HepG2 (cell line): ENCODE results near the gene FAM174C. TPM values are rescaled to one million over a fixed set of nuclear protein-coding genes. Genes with fewer than 3 reads are reported as not detected.

Experiments
- AHDC1 ChIP-seq: sonication (generic); formaldehyde crosslinking; IDR thresholded peaks from 2 replicates; pipeline ENCODE4 v1.5.1; 2020; ENCODE audit warnings: mild to moderate bottlenecking, missing genetic modification reagents, borderline replicate concordance
- EEA1 ChIP-seq: sonication (generic); formaldehyde crosslinking; IDR thresholded peaks from 2 replicates; pipeline ENCODE4 v1.5.1; 2020; ENCODE audit warnings: mild to moderate bottlenecking, missing genetic modification reagents, borderline replicate concordance
- GLMP ChIP-seq: sonication (generic); formaldehyde crosslinking; IDR thresholded peaks from 2 replicates; pipeline ENCODE4 v1.9.0; 2021; ENCODE audit warnings: missing genetic modification reagents, mild to moderate bottlenecking, borderline replicate concordance
- GTF3A ChIP-seq: sonication (generic); formaldehyde crosslinking; conservative IDR thresholded peaks from 2 replicates; pipeline ENCODE4 v1.4.0; 2020; ENCODE audit warnings: mild to moderate bottlenecking, missing genetic modification reagents
- RNF219 ChIP-seq: sonication (generic); formaldehyde crosslinking; IDR thresholded peaks from 2 replicates; pipeline ENCODE4 v1.5.0; 2020; ENCODE audit warnings: mild to moderate bottlenecking, missing genetic modification reagents
- RXRB ChIP-seq: IDR thresholded peaks from 2 replicates; pipeline ENCODE4 v1.6.1; 2016; ENCODE audit warnings: borderline replicate concordance, missing genetic modification reagents, missing compliant biosample characterization
- SRY ChIP-seq: sonication (generic); formaldehyde crosslinking; IDR thresholded peaks from 2 replicates; pipeline ENCODE4 v1.8.0; 2022; ENCODE audit warnings: mild to moderate bottlenecking, missing genetic modification reagents
- TOPORS ChIP-seq: sonication (generic); formaldehyde crosslinking; IDR thresholded peaks from 2 replicates; pipeline ENCODE4 v1.8.0; 2023; ENCODE audit warnings: mild to moderate bottlenecking, missing genetic modification reagents
- YEATS4 ChIP-seq: sonication (generic); formaldehyde crosslinking; IDR thresholded peaks from 2 replicates; pipeline ENCODE4 v1.4.0; 2020; ENCODE audit warnings: missing genetic modification reagents, borderline replicate concordance
- ZNF335 ChIP-seq: sonication (generic); formaldehyde crosslinking; IDR thresholded peaks from 2 replicates; pipeline ENCODE4 v1.4.0; 2020; ENCODE audit warnings: missing genetic modification reagents
- ZNF547 ChIP-seq: sonication (generic); formaldehyde crosslinking; IDR thresholded peaks from 2 replicates; pipeline ENCODE4 v1.5.1; 2020; ENCODE audit warnings: mild to moderate bottlenecking, missing genetic modification reagents
- ZNF569 ChIP-seq: sonication (generic); formaldehyde crosslinking; IDR thresholded peaks from 2 replicates; pipeline ENCODE4 v1.5.0; 2020; ENCODE audit warnings: mild to moderate bottlenecking, missing genetic modification reagents, moderate library complexity, borderline replicate concordance
- ZNF792 ChIP-seq: IDR thresholded peaks from 2 replicates; pipeline ENCODE4 v1.6.1; 2016
- polyA plus RNA-seq, 8 experiments: library from polyadenylated mRNA; depleted of rRNA in 3 of 8; stranded (reverse) in 7 of 8; unstranded in 1 of 8; fragments of >200 nt; fragmentation: Illumina TruSeq in 4 of 8; extraction: Trizol in 4 of 8; gene quantifications; 2 replicates each; pipeline versions ENCODE4 v1.2.1 to v1.2.3, GENCODE V29; 2011 to 2016; ENCODE audit warnings: low read depth in 4 of 8, missing spikeins in 1 of 8, mixed read lengths in 1 of 8; ENCODE audit not compliant: insufficient read depth in 1 of 8
- total RNA-seq, 5 experiments: library from RNA; depleted of rRNA; stranded (reverse); fragments of >200 nt; fragmentation: Illumina TruSeq; extraction: Trizol; gene quantifications; 2 replicates each; pipeline ENCODE4 v1.2.3, GENCODE V29; 2016; ENCODE audit warnings: low read depth in 1 of 5
- TF ChIP-seq, protein P1 (sequence below): sonication (generic); formaldehyde crosslinking; IDR thresholded peaks from 2 replicates; pipeline ENCODE4 v1.5.1; 2020; ENCODE audit warnings: mild to moderate bottlenecking, missing genetic modification reagents, moderate library complexity

Gene FAM174C
- total and polyA plus RNA-seq, 2 of the 13 experiments (the other 11 are each of a cell fraction or from before 2014, with no cell fraction given), result 19.5 to 31.3 TPM

- TF ChIP-seq AHDC1 (CRISPR knock-in tag) (no peak), RNF219 (CRISPR knock-in tag) (no peak), ZNF335 (CRISPR knock-in tag) (peak; percentile 90), GLMP (CRISPR knock-in tag) (no peak), ZNF792 (no peak; the same call in none of the 2 replicates), RXRB (peak; percentile 96), TOPORS (no peak), ZNF569 (CRISPR knock-in tag) (no peak), ZNF547 (CRISPR knock-in tag) (peak; percentile 86), EEA1 (CRISPR knock-in tag) (0 out of 2 replicates have a peak, but pooled peaks have one; percentile 32), SRY (CRISPR knock-in tag) (peak; percentile 65; the same call in 1 of the 2 replicates), YEATS4 (CRISPR knock-in tag) (peak; percentile 82; the same call in 1 of the 2 replicates), GTF3A (CRISPR knock-in tag) (no peak)
- TF ChIP-seq, protein P1, sequence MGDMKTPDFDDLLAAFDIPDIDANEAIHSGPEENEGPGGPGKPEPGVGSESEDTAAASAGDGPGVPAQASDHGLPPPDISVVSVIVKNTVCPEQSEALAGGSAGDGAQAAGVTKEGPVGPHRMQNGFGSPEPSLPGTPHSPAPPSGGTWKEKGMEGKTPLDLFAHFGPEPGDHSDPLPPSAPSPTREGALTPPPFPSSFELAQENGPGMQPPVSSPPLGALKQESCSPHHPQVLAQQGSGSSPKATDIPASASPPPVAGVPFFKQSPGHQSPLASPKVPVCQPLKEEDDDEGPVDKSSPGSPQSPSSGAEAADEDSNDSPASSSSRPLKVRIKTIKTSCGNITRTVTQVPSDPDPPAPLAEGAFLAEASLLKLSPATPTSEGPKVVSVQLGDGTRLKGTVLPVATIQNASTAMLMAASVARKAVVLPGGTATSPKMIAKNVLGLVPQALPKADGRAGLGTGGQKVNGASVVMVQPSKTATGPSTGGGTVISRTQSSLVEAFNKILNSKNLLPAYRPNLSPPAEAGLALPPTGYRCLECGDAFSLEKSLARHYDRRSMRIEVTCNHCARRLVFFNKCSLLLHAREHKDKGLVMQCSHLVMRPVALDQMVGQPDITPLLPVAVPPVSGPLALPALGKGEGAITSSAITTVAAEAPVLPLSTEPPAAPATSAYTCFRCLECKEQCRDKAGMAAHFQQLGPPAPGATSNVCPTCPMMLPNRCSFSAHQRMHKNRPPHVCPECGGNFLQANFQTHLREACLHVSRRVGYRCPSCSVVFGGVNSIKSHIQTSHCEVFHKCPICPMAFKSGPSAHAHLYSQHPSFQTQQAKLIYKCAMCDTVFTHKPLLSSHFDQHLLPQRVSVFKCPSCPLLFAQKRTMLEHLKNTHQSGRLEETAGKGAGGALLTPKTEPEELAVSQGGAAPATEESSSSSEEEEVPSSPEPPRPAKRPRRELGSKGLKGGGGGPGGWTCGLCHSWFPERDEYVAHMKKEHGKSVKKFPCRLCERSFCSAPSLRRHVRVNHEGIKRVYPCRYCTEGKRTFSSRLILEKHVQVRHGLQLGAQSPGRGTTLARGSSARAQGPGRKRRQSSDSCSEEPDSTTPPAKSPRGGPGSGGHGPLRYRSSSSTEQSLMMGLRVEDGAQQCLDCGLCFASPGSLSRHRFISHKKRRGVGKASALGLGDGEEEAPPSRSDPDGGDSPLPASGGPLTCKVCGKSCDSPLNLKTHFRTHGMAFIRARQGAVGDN (CRISPR knock-in tag), result peak; percentile 94
These were observed 15.6 kb downstream of the FAM174C start (continued) for GRCh38 chr19:1290703-1291651.
